ENCODE results near the gene NUP210.

The NUP210 gene

GRCh38 chr3:13371100-13372075 lies 48.7 kb downstream of the NUP210 start:
- no peak overlapping the region for H3K9ac ChIP-seq (ENCODE audit: low read depth, low read length, poor library complexity, severe bottlenecking)
- no peak overlapping the region for H2AFZ ChIP-seq (ENCODE audit: low read length)
- H3K9me2 ChIP-seq (replicated peaks; ENCODE audit: low read depth, low read length) = no peaks in the 10 kb centered on the region
- no peaks in the 10 kb centered on the region for H4K20me1 ChIP-seq (ENCODE audit: insufficient read depth, low read length, poor library complexity, severe bottlenecking)
- no peaks in the 10 kb centered on the region for H3K9me3 ChIP-seq (ENCODE audit: insufficient read depth, low read depth, low read length)
- TF ChIP-seq CTCF (conservative IDR thresholded peaks at IDR 0.05; ENCODE audit: low read length) (no peak), EZH2phosphoT487 (IDR thresholded peaks at IDR 0.05; ENCODE audit: borderline replicate concordance) (no peak)
- H3K4me2 ChIP-seq (ENCODE audit: low read depth, low read length, poor library complexity, severe bottlenecking) = no peak overlapping the region
- H3K4me1 ChIP-seq (ENCODE audit: insufficient read depth, low read length, poor library complexity, severe bottlenecking) = no peaks in the 10 kb centered on the region
- no peaks in the 10 kb centered on the region for H3K79me2 ChIP-seq (ENCODE audit: insufficient read depth, low read length)
- H3F3A ChIP-seq (ENCODE audit: low read depth) = no peaks in the 10 kb centered on the region
- no peaks in the 10 kb centered on the region for H3K27me3 ChIP-seq (ENCODE audit: insufficient read depth, low read length, poor library complexity, severe bottlenecking)
- H3K36me3 ChIP-seq (ENCODE audit: insufficient read depth, low read length) = peaks cover 85% of the 10 kb centered on the region; the same call in 1 of the 2 replicates
- H3K4me3 ChIP-seq (ENCODE audit: low read length, poor library complexity, severe bottlenecking) = no peak overlapping the region

GRCh38 chr3:13370609-13371008 lies 49.5 kb downstream of the NUP210 start:
- no peak overlapping the region for H2AFZ ChIP-seq (ENCODE audit: low read length)
- H4K20me1 ChIP-seq (ENCODE audit: insufficient read depth, low read length, poor library complexity, severe bottlenecking) = no peaks in the 10 kb centered on the region
- peaks cover 80% of the 10 kb centered on the region; the same call in 1 of the 2 replicates for H3K36me3 ChIP-seq (ENCODE audit: insufficient read depth, low read length)
- H3F3A ChIP-seq (ENCODE audit: low read depth) = no peaks in the 10 kb centered on the region
- no peaks in the 10 kb centered on the region for H3K9me2 ChIP-seq (replicated peaks; ENCODE audit: low read depth, low read length)
- H3K4me2 ChIP-seq (ENCODE audit: low read depth, low read length, poor library complexity, severe bottlenecking) = no peak overlapping the region
- H3K4me3 ChIP-seq (ENCODE audit: low read length, poor library complexity, severe bottlenecking) = no peak overlapping the region
- H3K9ac ChIP-seq (ENCODE audit: low read depth, low read length, poor library complexity, severe bottlenecking) = no peak overlapping the region
- H3K27me3 ChIP-seq (ENCODE audit: insufficient read depth, low read length, poor library complexity, severe bottlenecking) = no peaks in the 10 kb centered on the region
- H3K4me1 ChIP-seq (ENCODE audit: insufficient read depth, low read length, poor library complexity, severe bottlenecking) = no peaks in the 10 kb centered on the region
- H3K9me3 ChIP-seq (ENCODE audit: insufficient read depth, low read depth, low read length) = no peaks in the 10 kb centered on the region
- TF ChIP-seq EZH2phosphoT487 (IDR thresholded peaks at IDR 0.05; ENCODE audit: borderline replicate concordance) (no peak), CTCF (conservative IDR thresholded peaks at IDR 0.05; ENCODE audit: low read length) (no peak)
- no peaks in the 10 kb centered on the region for H3K79me2 ChIP-seq (ENCODE audit: insufficient read depth, low read length)

- H3K79me2 ChIP-seq (ENCODE audit: insufficient read depth, low read length) = no peaks in the 10 kb centered on the region
- no peak overlapping the region for H3K9ac ChIP-seq (ENCODE audit: low read depth, low read length, poor library complexity, severe bottlenecking)
- H3K4me3 ChIP-seq (ENCODE audit: low read length, poor library complexity, severe bottlenecking) = no peak overlapping the region
- no peaks in the 10 kb centered on the region for H3K9me3 ChIP-seq (ENCODE audit: insufficient read depth, low read depth, low read length)
- TF ChIP-seq EZH2phosphoT487 (IDR thresholded peaks at IDR 0.05; ENCODE audit: borderline replicate concordance) (no peak), CTCF (conservative IDR thresholded peaks at IDR 0.05; ENCODE audit: low read length) (no peak)
- no peak overlapping the region for H2AFZ ChIP-seq (ENCODE audit: low read length)
- H3K36me3 ChIP-seq (ENCODE audit: insufficient read depth, low read length) = peaks cover 80% of the 10 kb centered on the region; the same call in 1 of the 2 replicates
- no peaks in the 10 kb centered on the region for H3K27me3 ChIP-seq (ENCODE audit: insufficient read depth, low read length, poor library complexity, severe bottlenecking)
- no peak overlapping the region for H3K4me2 ChIP-seq (ENCODE audit: low read depth, low read length, poor library complexity, severe bottlenecking)
- no peaks in the 10 kb centered on the region for H3K4me1 ChIP-seq (ENCODE audit: insufficient read depth, low read length, poor library complexity, severe bottlenecking)
- H4K20me1 ChIP-seq (ENCODE audit: insufficient read depth, low read length, poor library complexity, severe bottlenecking) = no peaks in the 10 kb centered on the region
- no peaks in the 10 kb centered on the region for H3K9me2 ChIP-seq (replicated peaks; ENCODE audit: low read depth, low read length)
- no peaks in the 10 kb centered on the region for H3F3A ChIP-seq (ENCODE audit: low read depth)
Measured at GRCh38 chr3:13370055-13370454, 50.1 kb downstream of the NUP210 start.
